ENCODE data around the gene TPD52L2.
"Not testable (repeated sequence)": the region's sequence is repeated elsewhere in the genome, so short reads cannot be mapped to it uniquely, and the experiment has no call there.

The TPD52L2 gene

DNA sequence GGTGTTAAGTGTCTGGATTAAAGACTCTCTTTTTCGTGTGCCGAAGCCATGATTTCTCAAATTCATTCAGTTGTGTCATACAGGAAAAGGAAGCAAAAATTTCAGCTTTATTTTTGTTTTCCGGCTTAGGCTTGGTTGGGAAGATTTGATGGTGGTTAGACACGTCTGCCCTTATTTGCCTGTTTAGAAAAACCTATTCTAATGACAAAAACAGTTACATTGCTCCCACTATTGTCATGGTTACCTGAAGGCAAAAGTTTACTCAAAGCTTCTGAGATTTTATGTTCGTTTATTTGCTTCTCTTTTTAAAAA, 30.8 kb downstream of the TPD52L2 start:
- DNase-seq (ENCODE audit: low spot score), result no peak

DNA sequence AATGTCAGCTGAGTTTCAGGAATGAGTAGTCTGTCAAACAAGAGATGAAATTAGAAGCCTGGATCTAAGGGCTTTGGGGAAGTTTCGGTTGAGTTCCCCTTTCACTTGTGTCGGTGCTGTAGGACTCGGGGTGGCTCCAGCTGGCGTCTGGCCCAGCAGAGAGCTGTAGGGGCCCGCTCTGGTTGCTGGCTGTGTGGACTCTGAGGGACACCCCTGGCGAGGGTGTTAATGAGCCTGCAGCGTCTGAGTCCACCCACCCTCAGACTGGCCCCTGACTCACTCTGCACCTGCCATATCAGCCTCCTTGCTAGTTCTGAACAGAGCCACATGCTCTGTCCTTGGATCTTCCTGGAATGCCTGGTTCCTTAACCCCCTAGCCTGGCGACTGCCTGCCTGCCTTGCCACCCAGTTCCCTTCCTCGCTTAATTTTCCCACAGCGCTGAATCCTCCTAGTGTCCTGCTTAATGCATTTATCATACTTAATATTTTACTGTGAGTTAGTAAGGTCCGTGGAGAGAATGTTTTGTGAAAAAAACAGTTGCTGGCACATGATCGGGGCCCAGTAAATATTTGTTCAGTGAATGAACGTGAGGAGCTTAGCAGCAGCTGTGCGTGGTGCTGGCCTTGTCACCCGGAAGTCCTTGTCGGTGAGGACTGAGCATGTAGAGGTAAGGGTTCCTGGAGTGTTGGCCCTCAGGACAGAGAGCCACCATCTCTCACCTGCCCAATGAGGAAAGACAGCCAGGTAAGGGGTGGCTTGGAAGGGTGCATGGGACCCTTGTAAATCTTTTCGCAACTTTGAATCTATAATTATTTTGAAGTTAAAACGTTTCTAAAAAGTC, 31.4 kb downstream of the TPD52L2 start:
- DNase-seq (ENCODE audit: low spot score), result peak; percentile 79

DNA sequence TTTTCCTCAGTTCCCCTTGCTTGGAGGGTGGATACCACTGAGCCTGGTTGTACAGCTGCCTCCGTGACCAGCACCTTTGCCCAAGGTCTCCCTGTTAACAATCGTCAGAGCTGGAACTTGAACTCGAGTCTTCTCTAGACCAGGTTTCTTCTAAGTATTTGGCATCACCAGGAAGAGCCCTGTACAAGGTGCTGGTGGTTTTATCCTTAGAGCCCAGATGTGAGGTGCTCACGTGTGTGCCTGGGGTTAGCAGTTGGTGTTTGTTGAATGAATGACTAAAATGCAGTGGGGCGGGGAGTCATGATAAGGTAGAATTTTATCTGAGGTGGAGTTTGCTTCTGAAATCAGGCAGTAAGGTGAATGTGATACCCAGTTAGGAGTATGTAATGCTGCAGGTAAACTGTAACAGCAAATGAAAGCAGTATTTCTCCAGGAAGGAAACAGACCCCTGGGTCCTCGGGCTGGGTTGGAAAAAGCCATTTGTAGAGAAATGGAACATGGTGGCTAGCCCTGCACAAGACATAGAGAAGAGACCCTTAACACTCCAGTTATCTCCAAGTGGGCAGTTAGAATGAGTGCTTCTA, 33.0 kb downstream of the TPD52L2 start:
- no peak for DNase-seq (ENCODE audit: low spot score)

DNA sequence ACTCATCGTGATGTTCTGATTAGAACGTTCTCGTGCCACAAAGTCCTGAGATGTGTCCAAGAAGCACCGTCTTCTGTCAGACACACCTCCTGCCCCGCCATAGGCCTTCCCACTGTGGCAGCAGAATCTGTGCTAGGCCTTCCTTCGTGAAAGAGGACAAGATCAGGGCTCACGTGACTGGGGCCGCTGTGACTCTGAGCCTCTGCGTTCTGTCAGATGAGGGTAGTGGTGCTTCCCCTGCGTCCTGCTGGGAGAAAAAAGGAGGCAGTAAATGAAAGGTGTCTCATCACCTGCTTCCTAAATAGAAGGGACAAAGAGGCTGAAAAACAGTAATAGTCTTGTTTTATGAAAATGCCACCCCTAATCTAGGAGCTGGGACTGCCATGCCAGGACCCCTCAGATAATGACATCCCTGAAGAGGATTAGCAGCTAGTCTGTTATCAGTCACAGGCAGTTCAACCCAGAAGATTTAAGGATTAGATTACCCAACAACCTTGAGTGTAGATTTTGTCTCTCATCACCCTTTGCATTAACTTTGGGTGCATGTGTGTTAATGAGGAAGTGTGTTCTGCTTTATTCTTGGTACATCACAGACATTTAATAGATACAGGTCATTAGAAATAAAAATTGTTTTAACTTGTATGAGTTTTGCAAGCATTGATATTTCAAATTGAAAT, 34.0 kb downstream of the TPD52L2 start:
- DNase-seq (ENCODE audit: low spot score), result no peak

DNA sequence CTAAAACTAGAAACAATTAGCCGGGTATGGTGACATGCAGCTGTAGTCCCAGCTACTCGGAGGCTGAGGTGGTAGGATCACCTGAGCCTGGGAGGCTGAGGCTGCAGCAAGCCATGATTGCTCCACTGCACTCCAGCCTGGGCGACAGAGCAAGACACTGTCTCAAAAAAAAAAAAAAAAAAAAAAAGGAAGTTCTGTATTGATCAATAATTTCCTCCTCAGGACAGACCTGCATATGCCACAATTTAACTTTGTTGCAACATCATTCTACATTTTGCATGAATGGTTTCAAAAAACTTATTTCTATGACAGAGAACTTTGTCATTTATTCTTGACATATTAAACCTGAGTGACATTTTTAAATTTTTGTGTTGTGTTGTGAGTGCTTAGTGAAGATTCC, 35.3 kb downstream of the TPD52L2 start:
- no peak for DNase-seq (ENCODE audit: low spot score)

DNA sequence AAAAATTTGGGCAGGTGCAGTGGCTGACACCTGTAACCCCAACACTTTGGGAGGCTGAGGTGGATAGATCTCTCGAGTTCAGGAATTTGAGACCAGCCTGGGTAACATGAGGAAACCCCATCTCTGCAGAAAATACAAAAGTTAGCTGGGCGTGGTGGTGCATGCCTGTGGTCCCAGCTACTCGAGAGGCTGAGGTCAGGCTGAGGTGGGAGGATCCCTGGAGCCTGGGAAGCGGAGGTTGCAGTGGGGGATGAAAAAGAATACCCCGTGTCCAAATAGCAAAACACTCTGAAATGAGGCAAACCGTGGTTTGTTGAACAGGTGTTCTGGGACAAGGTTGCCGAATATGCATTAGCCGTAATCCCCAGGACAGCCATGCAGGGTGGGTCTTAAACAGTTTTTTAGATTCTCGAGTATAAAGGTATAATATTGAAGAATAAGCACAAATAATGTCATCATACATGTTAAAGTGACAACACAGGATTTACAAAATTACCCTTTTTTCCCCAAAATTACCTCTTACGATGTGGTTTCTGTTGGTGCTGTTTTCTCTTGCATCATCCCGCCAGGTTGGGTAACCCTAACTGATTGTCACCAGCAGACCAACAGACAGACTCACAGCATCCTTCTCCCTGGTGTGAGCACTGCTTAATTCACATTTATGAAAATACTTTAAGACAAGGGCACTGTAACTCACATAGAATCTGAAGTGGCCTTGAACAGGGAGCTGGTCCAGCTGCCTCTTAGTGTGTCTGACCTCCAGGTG, 38.9 kb downstream of the TPD52L2 start:
- no peak for DNase-seq (ENCODE audit: low spot score)

DNA sequence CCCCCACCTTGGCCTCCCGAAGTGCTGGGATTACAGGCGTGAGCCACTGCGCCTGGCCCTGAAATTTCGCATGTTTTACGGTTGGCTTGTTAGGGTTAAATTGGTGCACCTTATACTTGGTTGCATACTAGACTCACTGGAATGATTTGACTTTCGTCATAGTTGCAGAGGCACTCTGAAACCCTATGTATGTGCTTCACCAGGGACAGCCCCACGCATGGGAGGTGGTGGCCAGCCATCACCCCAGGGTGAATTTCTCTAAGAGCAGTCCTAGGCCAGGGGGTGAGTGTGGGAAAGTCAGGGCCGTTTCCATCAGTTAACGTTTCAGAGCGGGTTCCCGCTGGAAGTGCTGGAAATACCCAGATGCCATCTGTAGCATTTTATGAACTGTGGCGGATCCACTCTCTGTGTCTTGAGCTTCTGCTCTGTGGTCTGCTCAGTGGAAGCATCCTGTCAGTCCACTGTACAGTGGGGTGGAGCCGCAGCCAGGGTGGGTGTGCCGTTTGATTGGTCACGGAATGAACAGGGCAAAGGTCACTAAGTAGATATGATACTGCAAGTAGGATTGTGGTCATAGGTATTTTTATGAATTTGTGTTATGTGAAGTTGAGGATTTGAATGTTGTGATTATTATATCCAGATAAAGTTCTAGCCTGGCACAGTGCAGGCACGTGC, 43.1 kb downstream of the TPD52L2 start:
- DNase-seq (ENCODE audit: low spot score), result no peak

DNA sequence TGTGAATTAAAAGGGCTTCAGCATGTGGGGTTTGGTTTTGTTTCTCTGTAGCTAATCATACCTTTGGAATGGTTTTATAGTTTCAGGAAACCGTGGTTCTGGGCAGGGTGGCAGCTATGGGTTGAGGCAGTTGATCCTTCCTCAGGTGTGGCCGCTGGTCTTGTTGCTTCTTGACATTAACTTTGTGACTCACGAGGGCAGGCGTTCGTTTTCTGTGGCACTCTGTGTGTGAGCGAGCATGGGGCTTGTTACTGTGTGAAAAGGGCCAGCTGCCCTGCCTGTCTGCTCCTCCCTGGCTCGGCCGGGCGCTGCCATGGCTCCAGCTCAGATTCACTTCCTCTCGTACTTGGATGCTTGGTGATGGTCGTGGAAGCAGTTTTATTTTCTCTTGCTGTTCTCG, 46.1 kb downstream of the TPD52L2 start:
- DNase-seq (ENCODE audit: low spot score), result no peak

DNA sequence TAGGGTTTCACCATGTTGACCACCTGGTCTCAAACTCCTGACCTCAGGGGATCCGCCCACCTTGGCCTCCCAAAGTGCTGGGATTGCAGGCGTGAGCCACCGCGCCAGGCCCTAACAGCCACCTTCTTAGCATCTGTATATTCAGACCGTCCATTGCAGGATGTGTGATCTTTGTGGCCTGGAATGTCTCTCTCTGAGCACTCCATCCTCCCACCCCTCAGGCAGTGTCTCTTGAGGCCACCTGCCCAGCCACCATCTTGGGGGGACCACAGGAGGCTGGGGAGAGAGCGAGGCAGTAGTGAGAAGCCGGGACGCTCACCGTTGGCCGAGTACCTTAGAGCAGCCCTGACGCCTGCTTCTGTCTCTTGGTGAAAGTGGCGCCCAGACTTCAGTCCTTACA, 48.7 kb downstream of the TPD52L2 start:
- no peak for DNase-seq (ENCODE audit: low spot score)

DNA sequence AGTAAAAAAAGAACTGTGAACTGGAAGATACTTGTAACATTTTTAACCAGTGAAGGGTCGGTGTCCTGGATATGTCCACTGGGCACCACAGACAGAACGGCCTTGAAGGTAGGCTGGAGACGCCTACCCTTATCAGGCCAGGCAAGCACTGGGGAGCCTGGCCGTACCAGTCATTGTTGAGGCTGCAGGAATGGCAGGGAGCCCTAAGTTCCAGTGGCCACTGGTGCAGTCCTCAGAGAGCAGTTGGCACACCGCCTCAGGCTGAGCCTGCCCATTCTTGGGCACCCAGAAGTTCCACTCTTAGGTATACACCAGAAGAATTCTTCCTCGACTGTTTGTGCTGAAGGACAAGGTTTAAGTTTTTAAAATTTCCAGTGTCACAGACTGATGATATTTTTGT, 50.4 kb downstream of the TPD52L2 start:
- DNase-seq (ENCODE audit: low spot score), result no peak

DNA sequence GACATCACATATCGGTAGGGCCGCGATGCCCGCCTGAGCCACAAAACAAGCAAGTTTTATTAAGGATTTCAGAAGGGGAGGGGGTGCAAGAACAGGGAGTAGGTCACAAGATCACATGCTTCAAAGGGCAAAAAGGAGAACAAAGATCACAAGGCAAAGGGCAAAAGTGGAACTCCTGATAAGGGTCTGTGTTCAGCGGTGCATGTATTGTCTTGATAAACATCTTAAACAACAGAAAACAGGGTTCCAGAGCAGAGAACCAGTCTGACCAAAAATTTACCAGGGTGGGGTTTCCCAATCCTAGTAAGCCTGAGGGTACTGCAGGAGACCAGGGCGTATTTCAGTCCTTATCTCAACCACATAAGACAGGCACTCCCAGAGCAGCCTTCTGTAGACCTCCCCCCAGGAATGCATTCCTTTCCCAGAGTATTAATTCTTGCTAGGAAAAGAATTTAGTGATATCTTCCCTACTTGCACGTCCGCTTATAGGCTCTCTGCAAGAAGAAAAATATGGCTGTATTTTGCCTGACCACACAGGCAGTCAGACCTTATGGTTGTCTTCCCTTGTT, 51.4 kb downstream of the TPD52L2 start:
- not testable (repeated sequence) for DNase-seq (ENCODE audit: low spot score)

DNA sequence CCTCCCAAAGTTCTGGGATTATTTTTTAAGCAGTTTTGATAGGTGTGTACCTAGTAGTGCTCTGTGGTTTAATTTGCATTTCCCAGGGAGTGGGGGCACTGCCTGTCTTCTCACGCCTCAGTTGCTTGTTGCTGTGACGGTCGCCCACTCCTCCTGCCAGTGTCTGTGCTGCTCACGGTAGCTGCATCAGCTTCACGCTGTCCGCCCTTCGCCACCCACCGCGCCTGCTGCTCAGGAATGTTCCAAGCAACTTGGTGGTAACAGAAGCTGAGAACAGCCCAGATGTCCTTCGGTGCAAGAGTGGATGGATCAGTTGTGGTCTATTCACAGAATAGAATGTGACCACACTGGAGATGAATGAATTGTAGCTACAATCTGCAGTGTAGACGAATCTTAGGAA, 52.7 kb downstream of the TPD52L2 start:
- no peak for DNase-seq (ENCODE audit: low spot score)

DNA sequence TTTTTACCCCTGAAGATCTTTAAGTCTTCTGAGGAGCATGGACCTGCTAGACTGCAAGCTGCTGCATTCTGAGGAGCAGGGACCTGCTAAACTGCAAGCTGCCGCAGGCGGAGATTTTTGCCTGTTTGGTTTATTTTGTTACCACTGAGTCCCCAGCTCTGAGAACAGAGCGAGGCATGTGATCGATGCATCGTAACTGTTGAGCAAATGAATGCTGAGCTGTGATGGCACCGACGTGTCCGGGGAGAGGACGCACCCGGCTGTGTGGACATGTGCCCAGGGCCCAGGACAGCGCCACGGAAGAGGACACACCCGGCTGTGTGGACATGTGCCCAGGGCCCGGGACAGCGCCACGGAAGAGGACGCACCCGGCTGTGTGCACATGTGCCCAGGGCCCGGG, 54.1 kb downstream of the TPD52L2 start:
- no peak for DNase-seq (ENCODE audit: low spot score)

DNA sequence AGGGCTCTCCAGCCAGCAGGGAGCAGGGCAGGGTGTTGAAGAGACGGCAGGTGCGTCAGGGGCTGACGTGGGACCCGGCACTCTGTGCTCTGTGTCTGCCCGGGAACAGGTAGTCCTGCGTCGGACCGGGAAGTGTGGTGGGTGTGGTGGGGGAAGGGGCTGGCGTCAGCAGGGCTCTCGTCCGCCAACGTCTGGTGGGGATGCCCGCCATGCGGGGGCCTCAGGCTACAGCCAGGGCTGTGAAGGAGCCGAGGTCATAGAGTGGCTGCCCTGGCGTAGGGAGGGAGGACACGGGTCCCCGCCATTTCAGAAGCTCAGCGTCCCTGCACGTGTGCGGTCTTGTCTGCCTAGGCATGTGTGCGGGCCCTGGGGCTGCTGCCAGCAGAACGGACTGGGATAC, 55.2 kb downstream of the TPD52L2 start:
- no peak for DNase-seq (ENCODE audit: low spot score)

DNA sequence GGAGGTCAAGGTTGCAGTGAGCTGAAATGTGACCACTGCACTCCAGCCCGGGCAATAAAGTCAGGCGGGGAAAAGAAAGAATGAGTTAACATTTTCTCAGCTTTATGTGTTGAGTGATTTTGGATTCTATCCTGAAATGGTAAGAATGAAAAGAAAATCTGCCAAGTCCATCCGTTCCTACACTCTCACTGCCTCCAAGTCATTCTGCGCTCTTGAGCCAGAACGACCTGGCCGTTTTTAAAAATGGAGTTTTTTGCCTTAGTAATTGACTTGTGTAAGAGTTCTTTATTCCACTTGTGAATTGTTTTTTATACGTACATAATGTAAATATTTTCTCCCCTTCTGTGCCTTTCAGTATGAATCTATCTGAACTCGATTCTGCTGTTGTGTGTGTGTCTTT, 58.6 kb downstream of the TPD52L2 start:
- no peak for DNase-seq (ENCODE audit: low spot score)

DNA sequence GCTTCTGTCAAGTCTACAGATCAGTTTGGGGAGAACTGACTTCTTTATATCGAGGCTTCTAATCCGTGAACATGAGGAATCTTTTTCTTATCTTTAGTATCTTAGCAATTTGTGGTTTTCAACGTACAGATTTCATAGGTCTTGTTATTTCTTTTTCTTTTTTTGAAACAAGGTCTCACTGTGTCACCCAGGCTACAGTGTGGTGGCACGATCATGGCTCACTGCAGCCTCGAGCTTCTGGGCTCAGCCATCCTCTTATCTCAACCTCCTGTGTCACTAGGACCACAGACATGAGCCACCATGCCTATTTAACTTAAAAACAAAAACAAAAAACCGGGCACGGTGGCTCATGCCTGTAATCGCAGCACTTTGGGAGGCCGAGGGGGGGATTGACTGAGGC, 59.2 kb downstream of the TPD52L2 start:
- no peak for DNase-seq (ENCODE audit: low spot score)

DNA sequence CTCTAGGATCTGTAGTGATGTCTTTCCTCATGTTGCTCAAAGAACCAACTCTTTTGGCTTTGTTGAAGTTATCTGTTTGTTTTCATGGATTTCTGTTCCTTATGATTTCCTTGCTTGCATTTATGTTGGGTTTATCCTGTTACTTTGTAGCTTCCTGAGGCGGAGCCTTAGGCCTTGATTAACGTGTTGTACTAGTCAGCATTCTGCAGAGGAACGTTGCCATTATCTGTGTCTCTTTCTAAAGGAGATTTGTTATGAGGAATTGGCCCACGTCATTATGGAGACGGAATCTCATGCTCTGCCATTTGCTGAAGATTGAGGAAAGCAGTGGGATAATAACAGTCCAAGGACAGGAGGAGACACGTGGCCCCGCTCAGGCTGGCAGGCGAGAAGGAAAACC, 61.2 kb downstream of the TPD52L2 start:
- DNase-seq (ENCODE audit: low spot score), result no peak

DNA sequence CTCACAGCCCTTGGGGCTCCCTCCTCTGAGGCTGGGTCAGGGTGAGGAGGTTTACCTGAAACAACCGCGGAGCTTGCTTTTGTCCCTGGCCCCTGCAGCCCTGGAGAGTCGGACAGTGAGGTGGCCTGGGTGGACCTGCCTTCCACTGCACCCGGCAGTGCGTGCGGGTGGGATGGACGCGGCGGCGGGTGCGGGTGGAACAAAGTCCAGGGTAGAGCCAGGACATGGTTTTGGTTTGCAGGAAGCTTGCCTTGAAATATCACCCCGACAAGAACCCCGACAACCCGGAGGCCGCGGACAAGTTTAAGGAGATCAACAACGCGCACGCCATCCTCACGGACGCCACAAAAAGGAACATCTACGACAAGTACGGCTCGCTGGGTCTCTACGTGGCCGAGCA, 64.0 kb downstream of the TPD52L2 start:
- no peak for DNase-seq (ENCODE audit: low spot score)

DNA sequence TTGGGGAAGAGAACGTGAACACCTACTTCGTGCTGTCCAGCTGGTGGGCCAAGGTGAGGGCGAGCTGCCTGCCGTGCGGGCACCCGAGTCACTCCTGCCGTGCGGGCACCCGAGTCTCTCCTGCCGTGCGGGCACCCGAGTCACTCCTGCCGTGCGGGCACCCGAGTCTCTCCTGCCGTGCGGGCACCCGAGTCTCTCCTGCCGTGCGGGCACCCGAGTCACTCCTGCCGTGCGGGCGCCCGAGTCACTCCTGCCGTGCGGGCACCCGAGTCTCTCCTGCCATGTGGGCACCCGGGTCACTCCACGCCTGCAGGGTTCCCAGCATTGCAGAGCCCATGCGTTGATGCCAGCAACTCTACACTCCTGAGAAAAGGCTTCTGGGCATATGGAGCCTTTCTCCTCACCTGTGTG, 64.4 kb downstream of the TPD52L2 start:
- not testable (repeated sequence) for DNase-seq (ENCODE audit: low spot score)

DNA sequence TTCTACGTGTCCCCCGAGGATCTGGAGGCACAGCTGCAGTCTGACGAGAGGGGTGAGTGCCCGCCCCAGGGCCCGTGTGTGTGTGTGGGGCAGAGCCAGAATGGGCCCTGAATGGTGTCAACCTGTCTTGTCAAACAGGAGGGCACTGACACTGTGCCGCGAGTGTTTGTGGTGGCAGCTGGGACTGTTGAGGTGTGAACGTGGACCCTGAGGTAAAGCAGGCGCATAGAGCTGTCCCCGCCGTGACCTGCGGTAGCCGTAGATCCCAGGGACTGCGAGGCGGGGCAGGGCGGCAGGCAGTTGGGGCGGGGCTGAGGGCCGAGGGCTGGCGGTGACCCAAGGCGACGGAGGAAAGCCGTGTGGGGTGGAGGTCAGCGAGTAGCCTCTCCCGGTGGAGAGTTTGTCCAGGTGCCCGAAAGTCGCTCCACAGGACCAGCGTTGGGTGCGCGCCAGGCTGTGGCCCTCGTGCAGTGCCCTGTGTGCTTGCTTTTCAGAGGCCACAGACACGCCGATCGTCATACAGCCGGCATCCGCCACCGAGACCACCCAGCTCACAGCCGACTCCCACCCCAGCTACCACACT, 66.0 kb downstream of the TPD52L2 start:
- DNase-seq (ENCODE audit: low spot score), result no peak

DNA sequence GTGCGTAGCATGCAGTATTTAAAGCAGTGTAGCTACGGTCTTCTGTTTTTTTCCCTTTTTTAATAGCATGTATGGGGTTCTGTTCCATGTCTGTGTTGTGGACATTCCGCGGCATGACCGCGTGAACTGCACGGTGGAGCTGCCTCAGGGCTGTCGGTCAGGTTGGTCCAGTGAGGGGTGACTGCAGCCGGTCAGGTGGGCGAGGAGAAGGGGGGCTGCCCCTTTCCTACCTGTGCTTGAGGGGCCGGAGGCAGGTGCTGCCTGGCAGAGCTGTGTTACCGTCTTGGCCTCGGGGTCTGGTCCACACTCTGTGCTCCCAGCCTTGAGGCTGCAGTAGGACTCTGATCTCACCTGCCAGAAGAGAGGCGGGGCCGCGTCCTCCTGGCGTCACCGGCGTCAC, 66.7 kb downstream of the TPD52L2 start:
- no peak for DNase-seq (ENCODE audit: low spot score)
